ENCODE measurements around the gene LRRC45. TPM values are rescaled to one million over a fixed set of nuclear protein-coding genes. Genes with fewer than 3 reads are reported as not detected.

LRRC45 gene
- total and polyA plus RNA-seq, 2 donors (not counting 3 experiments of a cell fraction or from before 2014, with no cell fraction given) = 7.6 to 22.9 TPM

DNA sequence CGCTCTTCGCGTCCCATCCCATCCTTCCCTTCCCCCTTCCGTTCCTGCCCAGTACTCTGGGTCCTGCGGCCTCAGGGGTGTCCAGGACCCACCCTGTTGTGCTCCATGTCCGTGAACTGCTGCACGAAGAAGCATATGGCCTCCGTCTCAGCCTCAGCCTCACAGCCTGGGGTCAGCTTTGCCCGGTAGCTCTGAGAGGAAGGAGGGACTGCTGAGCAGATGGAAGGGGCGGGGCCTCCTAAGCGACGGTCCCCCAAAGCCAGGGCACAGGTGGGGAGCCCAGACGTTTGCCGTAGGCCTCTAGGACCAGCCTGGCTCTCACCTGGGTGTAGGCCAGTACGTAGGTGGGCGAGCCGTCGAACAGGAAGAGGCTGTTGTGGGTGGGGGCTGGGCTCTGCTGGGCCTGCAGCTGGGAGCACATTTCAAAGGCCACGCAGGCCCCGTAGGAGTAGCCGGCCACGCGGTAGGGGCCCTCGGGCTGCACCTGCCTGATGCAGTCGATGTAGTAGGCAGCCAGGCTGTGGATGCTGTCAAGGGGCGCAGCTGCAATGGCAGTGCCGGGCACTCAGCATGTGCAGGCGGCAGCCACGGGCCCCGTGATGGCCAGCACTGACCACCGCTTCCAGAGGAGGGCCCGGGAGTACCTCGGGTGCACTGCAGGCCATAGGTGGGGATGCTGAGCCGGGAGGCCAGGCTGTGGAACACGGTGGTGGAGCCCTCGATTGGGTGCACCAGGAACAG is 57.1 kb downstream of the LRRC45 start:
- H3K4me2 ChIP-seq (ENCODE audit: insufficient read depth, low read length) = no peak overlapping the region
- no peaks in the 10 kb centered on the region for H3K79me2 ChIP-seq (ENCODE audit: control insufficient read depth, insufficient read depth, low read length)
- TF ChIP-seq, protein P1, sequence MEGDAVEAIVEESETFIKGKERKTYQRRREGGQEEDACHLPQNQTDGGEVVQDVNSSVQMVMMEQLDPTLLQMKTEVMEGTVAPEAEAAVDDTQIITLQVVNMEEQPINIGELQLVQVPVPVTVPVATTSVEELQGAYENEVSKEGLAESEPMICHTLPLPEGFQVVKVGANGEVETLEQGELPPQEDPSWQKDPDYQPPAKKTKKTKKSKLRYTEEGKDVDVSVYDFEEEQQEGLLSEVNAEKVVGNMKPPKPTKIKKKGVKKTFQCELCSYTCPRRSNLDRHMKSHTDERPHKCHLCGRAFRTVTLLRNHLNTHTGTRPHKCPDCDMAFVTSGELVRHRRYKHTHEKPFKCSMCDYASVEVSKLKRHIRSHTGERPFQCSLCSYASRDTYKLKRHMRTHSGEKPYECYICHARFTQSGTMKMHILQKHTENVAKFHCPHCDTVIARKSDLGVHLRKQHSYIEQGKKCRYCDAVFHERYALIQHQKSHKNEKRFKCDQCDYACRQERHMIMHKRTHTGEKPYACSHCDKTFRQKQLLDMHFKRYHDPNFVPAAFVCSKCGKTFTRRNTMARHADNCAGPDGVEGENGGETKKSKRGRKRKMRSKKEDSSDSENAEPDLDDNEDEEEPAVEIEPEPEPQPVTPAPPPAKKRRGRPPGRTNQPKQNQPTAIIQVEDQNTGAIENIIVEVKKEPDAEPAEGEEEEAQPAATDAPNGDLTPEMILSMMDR (IDR thresholded peaks at IDR 0.05; ENCODE audit: extremely low read depth in 1 of 2, insufficient read depth in 1 of 2, low read depth in 1 of 2, low read length in 2 of 2) = no peak
- ChIA-PET POLR2A (no interaction called here), CTCF (no interaction called here)
- no peak for DNase-seq (ENCODE audit: low read depth, low spot score)
- H3K9ac ChIP-seq (replicated peaks; ENCODE audit: extremely low read depth, insufficient read depth, low read length) = no peak overlapping the region
- H3K9me3 ChIP-seq (replicated peaks; ENCODE audit: control insufficient read depth, insufficient read depth, low read length) = no peaks in the 10 kb centered on the region
- H4K20me1 ChIP-seq (replicated peaks; ENCODE audit: control insufficient read depth, extremely low read depth, insufficient read depth, low read length) = no peaks in the 10 kb centered on the region
- FAIRE-seq = no peak
- no peaks in the 10 kb centered on the region for H3K4me1 ChIP-seq (ENCODE audit: control insufficient read depth, extremely low read depth, insufficient read depth, low read length)
- H3K27me3 ChIP-seq (ENCODE audit: control insufficient read depth in 2 of 2, insufficient read depth in 2 of 2, low read length in 2 of 2) = no peaks in the 10 kb centered on the region
- H3K4me3 ChIP-seq (replicated peaks in 1 of 3; ENCODE audit: insufficient read depth in 1 of 3, low read depth in 1 of 3, low read length in 3 of 3) = no peak overlapping the region
- intact Hi-C loops (cut with micrococcal nuclease) (no loop called here), dilution Hi-C loops (cut with MboI; ENCODE audit: extremely low pct_ligation_motif_present, low sequenced_read_pairs) (no loop called here)
- H2AFZ ChIP-seq (ENCODE audit: low read depth, low read length) = no peak overlapping the region
- H3K9me1 ChIP-seq (replicated peaks; ENCODE audit: control insufficient read depth, extremely low read depth, insufficient read depth, low read length) = no peaks in the 10 kb centered on the region
- no TSS peak for BruUV-seq (replicated peaks)
- peaks cover 32 to 53% of the 10 kb centered on the region in 2 experiments for H3K36me3 ChIP-seq (ENCODE audit: control insufficient read depth in 2 of 2, extremely low read depth in 1 of 2, insufficient read depth in 2 of 2, low read length in 2 of 2)
- no peak overlapping the region for H3K27ac ChIP-seq (ENCODE audit: insufficient read depth, low read depth, low read length)

Other genes with a start within 250 kb of the LRRC45 start
- gene GCGR, start 219.2 kb upstream of the LRRC45 start, total RNA-seq = not detected in 2 replicates
- not detected in 2 replicates for gene GCGR, start 219.2 kb upstream of the LRRC45 start, polyA plus RNA-seq
- 121 and 129 TPM in 2 replicates for gene MCRIP1, start 190.0 kb upstream of the LRRC45 start, total RNA-seq
- gene MCRIP1, start 190.0 kb upstream of the LRRC45 start, polyA plus RNA-seq = 205 and 281 TPM in 2 replicates
- gene PPP1R27, start 188.3 kb upstream of the LRRC45 start, total RNA-seq = not detected in 2 replicates
- not detected in 2 replicates for gene PPP1R27, start 188.3 kb upstream of the LRRC45 start, polyA plus RNA-seq
- 872 and 988 TPM in 2 replicates for gene P4HB, start 162.8 kb upstream of the LRRC45 start, total RNA-seq
- gene P4HB, start 162.8 kb upstream of the LRRC45 start, polyA plus RNA-seq = 156 and 201 TPM in 2 replicates
- gene ARHGDIA, start 152.0 kb upstream of the LRRC45 start, total RNA-seq = 617 and 645 TPM in 2 replicates
- 358 and 487 TPM in 2 replicates for gene ARHGDIA, start 152.0 kb upstream of the LRRC45 start, polyA plus RNA-seq
- gene ALYREF, start 131.7 kb upstream of the LRRC45 start, total RNA-seq = 175 and 183 TPM in 2 replicates
- gene ALYREF, start 131.7 kb upstream of the LRRC45 start, polyA plus RNA-seq = 92.0 and 101 TPM in 2 replicates
- gene ANAPC11, start 131.6 kb upstream of the LRRC45 start, total RNA-seq = 126 and 128 TPM in 2 replicates
- 801 and 844 TPM in 2 replicates for gene ANAPC11, start 131.6 kb upstream of the LRRC45 start, polyA plus RNA-seq
- 0.42 TPM in 1 of 2 replicates, not detected in the other for gene NPB, start 121.1 kb upstream of the LRRC45 start, total RNA-seq
- gene NPB, start 121.1 kb upstream of the LRRC45 start, polyA plus RNA-seq = 0.33 and 0.81 TPM in 2 replicates
- gene PCYT2, start 111.9 kb upstream of the LRRC45 start, total RNA-seq = 52.3 and 57.1 TPM in 2 replicates
- gene PCYT2, start 111.9 kb upstream of the LRRC45 start, polyA plus RNA-seq = 52.0 and 54.6 TPM in 2 replicates
- 24.3 and 28.8 TPM in 2 replicates for gene SIRT7, start 105.1 kb upstream of the LRRC45 start, total RNA-seq
- 9.5 and 11.6 TPM in 2 replicates for gene SIRT7, start 105.1 kb upstream of the LRRC45 start, polyA plus RNA-seq
- gene MAFG, start 95.6 kb upstream of the LRRC45 start, total RNA-seq = 30.5 and 35.0 TPM in 2 replicates
- gene MAFG, start 95.6 kb upstream of the LRRC45 start, polyA plus RNA-seq = 27.6 and 28.0 TPM in 2 replicates
- gene PYCR1, start 86.0 kb upstream of the LRRC45 start, total RNA-seq = 77.7 and 85.3 TPM in 2 replicates
- 94.8 and 124 TPM in 2 replicates for gene PYCR1, start 86.0 kb upstream of the LRRC45 start, polyA plus RNA-seq
- not detected in 2 replicates for gene MYADML2, start 76.1 kb upstream of the LRRC45 start, total RNA-seq
- gene MYADML2, start 76.1 kb upstream of the LRRC45 start, polyA plus RNA-seq = not detected in 2 replicates
- gene NOTUM, start 62.1 kb upstream of the LRRC45 start, total RNA-seq = not detected in 2 replicates
- not detected in 2 replicates for gene NOTUM, start 62.1 kb upstream of the LRRC45 start, polyA plus RNA-seq
- 30.9 and 36.5 TPM in 2 replicates for gene ASPSCR1, start 45.7 kb upstream of the LRRC45 start, total RNA-seq
- 24.8 and 30.4 TPM in 2 replicates for gene ASPSCR1, start 45.7 kb upstream of the LRRC45 start, polyA plus RNA-seq
- 56.2 and 68.0 TPM in 2 replicates for gene CENPX, start 427 bp upstream of the LRRC45 start, total RNA-seq
- 67.2 and 67.6 TPM in 2 replicates for gene CENPX, start 427 bp upstream of the LRRC45 start, polyA plus RNA-seq
- 34.1 and 35.4 TPM in 2 replicates for gene RAC3, start 8.4 kb downstream of the LRRC45 start, total RNA-seq
- gene RAC3, start 8.4 kb downstream of the LRRC45 start, polyA plus RNA-seq = 56.0 and 91.1 TPM in 2 replicates
- 75.2 and 93.0 TPM in 2 replicates for gene DCXR, start 14.4 kb downstream of the LRRC45 start, total RNA-seq
- 178 and 241 TPM in 2 replicates for gene DCXR, start 14.4 kb downstream of the LRRC45 start, polyA plus RNA-seq
- gene RFNG, start 28.5 kb downstream of the LRRC45 start, total RNA-seq = 33.7 and 36.9 TPM in 2 replicates
- 40.0 and 59.2 TPM in 2 replicates for gene RFNG, start 28.5 kb downstream of the LRRC45 start, polyA plus RNA-seq
- 96.6 and 116 TPM in 2 replicates for gene GPS1, start 28.6 kb downstream of the LRRC45 start, total RNA-seq
- 178 and 235 TPM in 2 replicates for gene GPS1, start 28.6 kb downstream of the LRRC45 start, polyA plus RNA-seq
- 90.3 and 92.9 TPM in 2 replicates for gene DUS1L, start 42.5 kb downstream of the LRRC45 start, total RNA-seq
- 60.1 and 63.1 TPM in 2 replicates for gene DUS1L, start 42.5 kb downstream of the LRRC45 start, polyA plus RNA-seq
- gene FASN, start 74.9 kb downstream of the LRRC45 start, total RNA-seq = 351 and 360 TPM in 2 replicates
- 101 and 130 TPM in 2 replicates for gene FASN, start 74.9 kb downstream of the LRRC45 start, polyA plus RNA-seq
- 31.6 and 40.9 TPM in 2 replicates for gene CCDC57, start 189.5 kb downstream of the LRRC45 start, total RNA-seq
- gene CCDC57, start 189.5 kb downstream of the LRRC45 start, polyA plus RNA-seq = 18.6 and 19.7 TPM in 2 replicates
- gene SLC16A3, start 205.7 kb downstream of the LRRC45 start, total RNA-seq = 171 and 229 TPM in 2 replicates
- gene SLC16A3, start 205.7 kb downstream of the LRRC45 start, polyA plus RNA-seq = 95.9 and 140 TPM in 2 replicates

Data from endothelial cell of umbilical vein (primary cell).